Neuronal stem cell (in vitro differentiated cells): Measurements from ENCODE around the gene RYR1.

Experiments
- DNase-seq: peaks from one replicate; pipeline ENCODE4 v3.0.0-alpha.2; 2013; ENCODE audit warnings: low spot score
- H2AFZ ChIP-seq: one replicate; pipeline ENCODE4 v1.6.1; 2013; ENCODE audit warnings: mild to moderate bottlenecking, low read length, inconsistent platforms
- H2AK5ac ChIP-seq: 2 replicates; pipeline ENCODE4 v1.6.1; 2013; ENCODE audit warnings: low read depth, mild to moderate bottlenecking, inconsistent platforms, low read length, moderate library complexity, mixed read lengths
- H2BK120ac ChIP-seq: 2 replicates; pipeline ENCODE4 v1.6.1; 2013; ENCODE audit warnings: low read depth, mild to moderate bottlenecking, inconsistent platforms, low read length, moderate library complexity, mixed read lengths
- H2BK12ac ChIP-seq: one replicate; pipeline ENCODE4 v1.6.1; 2013; ENCODE audit warnings: low read length, inconsistent platforms
- H2BK15ac ChIP-seq: 2 replicates; pipeline ENCODE4 v1.6.1; 2013; ENCODE audit warnings: mild to moderate bottlenecking, low read length, inconsistent platforms, mixed read lengths
- H2BK5ac ChIP-seq: one replicate; pipeline ENCODE4 v1.6.1; 2013; ENCODE audit warnings: inconsistent platforms, mild to moderate bottlenecking, low read length, moderate library complexity
- H3K14ac ChIP-seq: one replicate; pipeline ENCODE4 v1.6.1; 2013; ENCODE audit warnings: low read length, inconsistent platforms
- H3K18ac ChIP-seq: 2 replicates; pipeline ENCODE4 v1.6.1; 2013; ENCODE audit warnings: low read length, inconsistent platforms
- H3K23ac ChIP-seq: 2 replicates; pipeline ENCODE4 v1.6.1; 2013; ENCODE audit warnings: low read depth, mild to moderate bottlenecking, mixed read lengths, low read length, inconsistent platforms; ENCODE audit not compliant: poor library complexity
- H3K27ac ChIP-seq: replicated peaks from 3 replicates; pipeline ENCODE4 v1.5.1; 2013; ENCODE audit warnings: low read length, inconsistent platforms
- H3K27me3 ChIP-seq, 3 experiments: 2 replicates each; pipeline ENCODE4 v1.6.1; 2013; ENCODE audit warnings: low read length in 3 of 3, mild to moderate bottlenecking in 2 of 3, inconsistent platforms in 1 of 3, low read depth in 1 of 3, mixed read lengths in 1 of 3, moderate library complexity in 1 of 3; ENCODE audit not compliant: control insufficient read depth in 3 of 3, insufficient read depth in 3 of 3
- H3K36me3 ChIP-seq, 2 donors: replicated peaks in 1 of 2; 2 replicates each; pipeline ENCODE4 v1.6.1; 2013; ENCODE audit warnings: low read length in 2 of 2; ENCODE audit not compliant: control insufficient read depth in 2 of 2, insufficient read depth in 2 of 2
- H3K4ac ChIP-seq: 2 replicates; pipeline ENCODE4 v1.6.1; 2013; ENCODE audit warnings: inconsistent platforms, mild to moderate bottlenecking, low read length, moderate library complexity
- H3K4me1 ChIP-seq, 2 donors: 1 replicate in 1 of 2; 2 replicates in 1 of 2; pipeline ENCODE4 v1.6.1; 2013; ENCODE audit warnings: low read length in 2 of 2, low read depth in 1 of 2; ENCODE audit not compliant: control insufficient read depth in 2 of 2, insufficient read depth in 1 of 2
- H3K4me2 ChIP-seq: one replicate; pipeline ENCODE4 v1.6.1; 2013; ENCODE audit warnings: mild to moderate bottlenecking, low read length, inconsistent platforms; ENCODE audit not compliant: insufficient read depth, poor library complexity, severe bottlenecking
- H3K4me3 ChIP-seq, 2 donors: 2 replicates each; pipeline ENCODE4 v1.5.1; 2013; ENCODE audit warnings: low read length in 2 of 2, mild to moderate bottlenecking in 2 of 2, inconsistent platforms in 1 of 2, moderate library complexity in 1 of 2
- H3K79me1 ChIP-seq: one replicate; pipeline ENCODE4 v1.6.1; 2013; ENCODE audit warnings: low read depth, mild to moderate bottlenecking, inconsistent platforms, low read length, moderate library complexity
- H3K9ac ChIP-seq: one replicate; pipeline ENCODE4 v1.6.1; 2013; ENCODE audit warnings: mild to moderate bottlenecking, low read depth, low read length, inconsistent platforms; ENCODE audit not compliant: poor library complexity
- H3K9me3 ChIP-seq, 2 donors: replicated peaks in 1 of 2; 2 replicates each; pipeline versions ENCODE3 to v1.6.1; 2013; ENCODE audit warnings: low read length in 2 of 2, mild to moderate bottlenecking in 2 of 2, inconsistent platforms in 1 of 2, low read depth in 1 of 2, mixed read lengths in 1 of 2, moderate library complexity in 1 of 2; ENCODE audit not compliant: control insufficient read depth in 2 of 2, insufficient read depth in 1 of 2
- H4K8ac ChIP-seq: one replicate; pipeline ENCODE4 v1.6.1; 2013; ENCODE audit warnings: low read depth, mild to moderate bottlenecking, inconsistent platforms, low read length, moderate library complexity
- H4K91ac ChIP-seq: one replicate; pipeline ENCODE4 v1.6.1; 2013; ENCODE audit warnings: low read length, low read depth, mild to moderate bottlenecking, inconsistent platforms; ENCODE audit not compliant: poor library complexity
- WGBS, 2 donors: extraction: QIAGEN DNeasy Blood & Tissue Kit; methylation state at CpG; one replicate each; pipeline ENCODE4 v1.1.7; 2013; ENCODE audit warnings: missing lambda C conversion rate in 2 of 2, mixed read lengths in 1 of 2; ENCODE audit not compliant: insufficient read length in 2 of 2, insufficient replicate concordance in 1 of 2; ENCODE audit errors: extremely low coverage in 2 of 2; 5-methylcytosine and 5-hydroxymethylcytosine counted together

Gene RYR1

DNA sequence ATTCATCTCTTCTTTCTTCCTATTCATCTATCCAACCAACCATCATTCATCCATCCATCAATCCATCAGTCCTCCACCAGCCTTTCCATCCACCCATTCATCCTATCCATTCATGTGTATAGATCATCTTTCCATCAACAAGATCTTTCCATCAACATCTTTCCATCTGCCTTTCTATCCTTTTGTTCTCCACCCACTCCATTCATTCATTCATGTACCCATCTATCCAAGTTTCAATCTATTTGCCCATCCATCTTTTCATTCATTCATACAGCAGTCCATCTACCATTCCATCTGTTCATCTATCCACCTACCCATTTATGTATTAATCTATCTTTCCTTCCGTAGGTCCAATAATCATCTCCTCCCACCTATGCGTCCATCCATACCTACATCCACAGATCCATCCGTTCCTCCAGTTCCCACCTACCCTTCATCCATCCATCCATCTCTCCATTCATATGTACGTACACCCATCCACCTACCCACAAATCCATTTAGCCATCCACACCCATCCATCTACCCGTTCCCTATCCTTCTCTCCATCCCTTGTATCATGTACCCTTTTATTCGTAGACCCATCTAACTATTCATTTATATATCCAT is 53.3 kb downstream of the RYR1 start:
- no peak overlapping the region for H2BK5ac ChIP-seq
- WGBS, 2 donors = 100% methylated on average over 2 to 3 of the region's 6 CpGs

DNA sequence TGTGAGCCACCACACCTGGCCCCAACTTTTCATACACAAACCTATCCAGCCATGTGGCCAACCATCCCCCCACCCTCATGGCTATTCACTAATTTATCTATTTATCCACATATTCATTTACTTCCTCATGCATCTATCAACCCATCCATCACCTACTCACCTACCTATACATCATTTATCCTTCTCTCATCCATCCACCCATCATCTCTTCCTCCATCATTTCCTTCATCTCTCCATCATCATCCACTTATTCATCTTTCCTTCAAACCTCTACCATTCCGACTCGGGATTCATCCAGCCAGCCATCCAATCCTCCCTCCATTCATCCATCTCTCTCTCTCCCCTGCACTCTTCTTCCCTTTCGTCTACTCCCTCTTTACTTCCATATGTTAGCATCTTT is 54.6 kb downstream of the RYR1 start:
- no peak overlapping the region for H3K27ac ChIP-seq
- no peak overlapping the region for H3K9ac ChIP-seq
- no peak overlapping the region for H2AFZ ChIP-seq
- H3K27me3 ChIP-seq = no peaks in the 10 kb centered on the region
- no peaks in the 10 kb centered on the region for H3K4me1 ChIP-seq
- no peak for DNase-seq
- 100% methylated on average over 2 of the region's 3 CpGs for WGBS, 2 donors
- no peak overlapping the region for H3K4ac ChIP-seq
- H2BK5ac ChIP-seq = no peak overlapping the region
- H3K23ac ChIP-seq = no peak overlapping the region
- H3K36me3 ChIP-seq = no peaks in the 10 kb centered on the region
- H2BK120ac ChIP-seq = no peak overlapping the region
- no peak overlapping the region for H2AK5ac ChIP-seq
- no peak overlapping the region for H2BK12ac ChIP-seq
- H3K14ac ChIP-seq = no peak overlapping the region
- no peaks in the 10 kb centered on the region for H3K9me3 ChIP-seq
- H2BK15ac ChIP-seq = no peak overlapping the region
- H4K8ac ChIP-seq = no peak overlapping the region
- H4K91ac ChIP-seq = no peak overlapping the region
- H3K79me1 ChIP-seq = no peaks in the 10 kb centered on the region
- H3K4me3 ChIP-seq = no peak overlapping the region
- H3K18ac ChIP-seq = no peak overlapping the region
- H3K4me2 ChIP-seq = no peak overlapping the region

More for the DNA sequence above, 53.3 kb downstream of the RYR1 start:
- no peak for DNase-seq
- Histone ChIP-seq H3K4me2 (no peak overlapping the region), H3K9ac (no peak overlapping the region), H3K23ac (no peak overlapping the region), H3K36me3 (no peaks in the 10 kb centered on the region), H3K4me3 (no peak overlapping the region), H3K27ac (no peak overlapping the region), H2BK12ac (no peak overlapping the region), H3K14ac (no peak overlapping the region), H2AFZ (no peak overlapping the region), H3K18ac (no peak overlapping the region), H2BK15ac (no peak overlapping the region), H3K4me1 (no peaks in the 10 kb centered on the region), H4K91ac (no peak overlapping the region), H3K27me3 (no peaks in the 10 kb centered on the region), H3K79me1 (no peaks in the 10 kb centered on the region), H2AK5ac (no peak overlapping the region), H3K4ac (no peak overlapping the region), H4K8ac (no peak overlapping the region), H3K9me3 (no peaks in the 10 kb centered on the region), H2BK120ac (no peak overlapping the region)

DNA sequence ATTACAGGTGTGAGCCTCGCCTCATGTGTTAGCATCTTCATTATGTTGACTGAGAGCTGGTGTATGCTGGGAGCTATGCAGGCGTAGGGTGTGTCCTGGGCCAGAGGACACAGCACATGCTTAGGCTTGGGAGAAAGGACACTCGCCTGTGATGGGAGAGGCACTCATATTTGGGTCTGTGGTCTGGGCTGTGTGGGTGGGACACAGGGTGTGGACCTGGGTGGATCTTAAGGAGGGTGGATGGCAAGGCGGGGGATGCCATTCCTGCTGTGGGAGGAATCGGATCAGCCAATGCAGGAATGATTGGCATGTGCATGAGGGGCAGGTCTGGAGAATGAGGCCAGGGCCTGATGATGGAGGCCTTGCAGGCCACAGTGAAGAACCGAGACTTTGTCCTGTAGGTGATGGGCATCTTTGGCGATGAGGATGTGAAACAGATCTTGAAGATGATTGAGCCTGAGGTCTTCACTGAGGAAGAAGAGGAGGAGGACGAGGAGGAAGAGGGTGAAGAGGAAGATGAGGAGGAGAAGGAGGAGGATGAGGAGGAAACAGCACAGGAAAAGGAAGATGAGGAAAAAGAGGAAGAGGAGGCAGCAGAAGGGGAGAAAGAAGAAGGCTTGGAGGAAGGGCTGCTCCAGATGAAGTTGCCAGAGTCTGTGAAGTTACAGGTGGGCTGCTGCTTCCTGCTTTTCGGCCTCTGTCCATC is 55.4 kb downstream of the RYR1 start:
- H3K27me3 ChIP-seq = no peaks in the 10 kb centered on the region
- no peak overlapping the region for H2BK120ac ChIP-seq
- 100% methylated on average over 1 of the region's 9 CpGs; no CpG with 5 or more reads in 1 of the 2 donors for WGBS, 2 donors
- no peak overlapping the region for H3K4me3 ChIP-seq
- H3K4me1 ChIP-seq = no peaks in the 10 kb centered on the region
- H3K14ac ChIP-seq = no peak overlapping the region
- no peak overlapping the region for H4K91ac ChIP-seq
- H2BK15ac ChIP-seq = no peak overlapping the region
- H3K9me3 ChIP-seq = no peaks in the 10 kb centered on the region
- H3K27ac ChIP-seq = no peak overlapping the region
- H3K9ac ChIP-seq = no peak overlapping the region
- H3K4me2 ChIP-seq = no peak overlapping the region
- no peak overlapping the region for H2BK12ac ChIP-seq
- peak overlapping the region; percentile 93 for H4K8ac ChIP-seq
- no peak overlapping the region for H3K4ac ChIP-seq
- no peak for DNase-seq
- H3K23ac ChIP-seq = no peak overlapping the region
- no peak overlapping the region for H2AK5ac ChIP-seq
- no peak overlapping the region for H2AFZ ChIP-seq
- H3K79me1 ChIP-seq = no peaks in the 10 kb centered on the region
- no peak overlapping the region for H2BK5ac ChIP-seq
- H3K36me3 ChIP-seq = no peaks in the 10 kb centered on the region
- H3K18ac ChIP-seq = peak overlapping the region; percentile 41

DNA sequence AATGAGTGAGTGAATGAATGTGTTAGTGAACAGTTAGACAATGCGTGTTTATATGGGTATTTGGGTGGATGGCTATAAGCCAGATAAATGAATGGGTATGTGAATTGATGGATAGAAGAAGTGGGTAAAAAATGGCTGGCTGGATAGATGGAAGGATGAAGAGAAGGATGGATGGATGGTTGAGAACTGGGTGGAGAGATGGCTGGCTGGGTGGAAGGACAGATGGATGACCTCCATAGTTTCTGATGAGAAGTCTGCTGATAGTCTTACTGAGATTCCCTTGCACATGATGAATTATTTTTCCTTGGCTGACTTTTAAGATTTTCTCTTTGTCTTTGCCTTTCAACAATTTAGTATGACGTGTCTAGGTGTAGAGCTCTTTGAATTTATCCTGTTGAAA is 57.4 kb downstream of the RYR1 start:
- no peaks in the 10 kb centered on the region for H3K79me1 ChIP-seq
- no peak overlapping the region for H3K23ac ChIP-seq
- H3K36me3 ChIP-seq = no peaks in the 10 kb centered on the region
- H3K9ac ChIP-seq = no peak overlapping the region
- H2AFZ ChIP-seq = no peak overlapping the region
- no peak overlapping the region for H4K8ac ChIP-seq
- H3K4me2 ChIP-seq = no peak overlapping the region
- H3K4ac ChIP-seq = no peak overlapping the region
- H4K91ac ChIP-seq = no peak overlapping the region
- H3K27me3 ChIP-seq = no peaks in the 10 kb centered on the region
- DNase-seq = no peak
- H3K9me3 ChIP-seq = no peaks in the 10 kb centered on the region
- no peak overlapping the region for H2BK15ac ChIP-seq
- no peak overlapping the region for H2BK5ac ChIP-seq
- H3K4me3 ChIP-seq = no peak overlapping the region
- WGBS, 2 donors = 100% methylated on average over 1 of the region's 2 CpGs
- H3K18ac ChIP-seq = no peak overlapping the region
- H3K14ac ChIP-seq = no peak overlapping the region
- no peak overlapping the region for H3K27ac ChIP-seq
- H2BK12ac ChIP-seq = no peak overlapping the region
- H2AK5ac ChIP-seq = no peak overlapping the region
- no peaks in the 10 kb centered on the region for H3K4me1 ChIP-seq
- H2BK120ac ChIP-seq = no peak overlapping the region
